Measurements from ENCODE around the gene NAV3.

NAV3 gene

DNA sequence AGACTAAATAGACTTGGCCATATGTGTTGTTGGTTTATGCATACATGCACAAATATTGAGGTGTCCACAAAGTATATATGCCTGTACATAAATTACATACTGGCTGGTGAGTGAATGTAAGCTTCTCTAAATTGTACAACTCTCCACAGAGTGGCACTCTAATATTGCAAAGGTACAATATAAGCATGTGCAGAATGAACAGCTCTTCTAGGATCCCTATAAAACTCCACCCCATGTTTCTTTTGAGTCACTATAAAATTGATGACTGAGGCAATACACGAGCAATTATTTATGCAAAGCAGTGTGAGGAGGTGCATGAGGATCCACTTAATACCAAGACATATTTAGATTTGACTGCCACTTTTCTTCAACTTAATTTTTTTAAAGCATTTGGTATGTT is 172.2 kb downstream of the NAV3 start:
- TF ChIP-seq, protein P1, sequence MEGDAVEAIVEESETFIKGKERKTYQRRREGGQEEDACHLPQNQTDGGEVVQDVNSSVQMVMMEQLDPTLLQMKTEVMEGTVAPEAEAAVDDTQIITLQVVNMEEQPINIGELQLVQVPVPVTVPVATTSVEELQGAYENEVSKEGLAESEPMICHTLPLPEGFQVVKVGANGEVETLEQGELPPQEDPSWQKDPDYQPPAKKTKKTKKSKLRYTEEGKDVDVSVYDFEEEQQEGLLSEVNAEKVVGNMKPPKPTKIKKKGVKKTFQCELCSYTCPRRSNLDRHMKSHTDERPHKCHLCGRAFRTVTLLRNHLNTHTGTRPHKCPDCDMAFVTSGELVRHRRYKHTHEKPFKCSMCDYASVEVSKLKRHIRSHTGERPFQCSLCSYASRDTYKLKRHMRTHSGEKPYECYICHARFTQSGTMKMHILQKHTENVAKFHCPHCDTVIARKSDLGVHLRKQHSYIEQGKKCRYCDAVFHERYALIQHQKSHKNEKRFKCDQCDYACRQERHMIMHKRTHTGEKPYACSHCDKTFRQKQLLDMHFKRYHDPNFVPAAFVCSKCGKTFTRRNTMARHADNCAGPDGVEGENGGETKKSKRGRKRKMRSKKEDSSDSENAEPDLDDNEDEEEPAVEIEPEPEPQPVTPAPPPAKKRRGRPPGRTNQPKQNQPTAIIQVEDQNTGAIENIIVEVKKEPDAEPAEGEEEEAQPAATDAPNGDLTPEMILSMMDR (IDR thresholded peaks at IDR 0.05; ENCODE audit: borderline replicate concordance, insufficient read depth, low read depth, low read length): no peak
- no peak overlapping the region for H3K4me3 ChIP-seq (ENCODE audit: low read depth, low read length)

DNA sequence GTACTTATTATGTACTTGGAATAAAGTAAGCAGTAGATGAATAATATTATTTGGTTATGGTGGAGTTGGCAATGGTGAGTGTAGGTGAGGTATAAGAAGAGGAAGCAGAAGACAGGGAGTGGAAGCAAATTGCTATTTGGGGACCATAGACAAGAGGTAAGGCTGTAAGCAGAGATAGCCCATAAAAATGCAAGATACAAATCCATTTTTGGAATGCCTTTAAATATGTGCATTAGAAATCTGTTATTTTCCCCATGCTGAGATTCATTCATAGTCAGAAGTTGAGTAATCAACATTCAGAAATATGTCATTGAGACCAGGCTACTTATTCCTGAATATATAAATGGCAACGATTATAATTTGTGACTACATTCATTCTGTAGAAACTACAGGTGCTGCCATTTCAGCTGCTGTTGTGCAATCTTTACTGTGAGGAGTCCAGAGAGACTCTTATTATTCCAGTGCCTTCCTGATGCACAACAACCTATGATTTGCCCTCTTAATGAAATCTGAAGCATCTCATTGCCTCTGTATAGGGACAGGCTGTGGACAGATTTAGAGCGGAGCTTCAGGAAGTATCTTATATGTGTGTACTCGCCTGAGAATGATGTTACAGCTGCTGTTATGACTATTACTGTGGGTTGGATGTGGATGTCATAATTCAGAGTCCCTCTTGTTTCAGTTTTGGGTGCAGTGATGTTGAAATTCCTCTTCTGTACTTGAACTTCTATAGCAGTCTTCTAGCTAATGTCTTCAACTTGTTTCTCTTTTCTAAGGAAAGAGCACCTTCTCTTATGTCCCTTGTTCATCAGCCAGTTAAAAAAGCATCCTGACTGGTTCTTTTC is 173.8 kb downstream of the NAV3 start:
- TF ChIP-seq, protein P1 (IDR thresholded peaks at IDR 0.05; ENCODE audit: borderline replicate concordance, insufficient read depth, low read depth, low read length): no peak
- H3K4me3 ChIP-seq (ENCODE audit: low read depth, low read length): no peak overlapping the region

DNA sequence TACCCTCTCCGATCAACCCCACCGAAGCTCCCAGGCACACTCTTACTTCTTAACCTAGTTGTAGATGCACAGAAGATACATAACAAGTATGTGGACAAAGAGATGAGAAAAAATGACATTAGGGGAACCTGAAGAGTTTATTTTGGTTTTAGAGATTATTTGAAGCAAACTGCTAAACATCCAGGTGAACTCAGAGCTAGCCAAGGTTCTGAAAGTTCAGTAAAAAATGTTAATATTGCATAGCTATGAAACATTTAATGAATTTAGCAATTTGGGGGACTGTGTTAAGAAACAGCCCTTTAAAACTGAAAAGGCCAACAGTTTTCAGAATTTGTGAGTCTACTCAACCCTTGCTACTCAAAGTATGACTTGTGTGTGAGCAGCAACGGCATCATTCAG is 174.4 kb downstream of the NAV3 start:
- TF ChIP-seq, protein P1 (IDR thresholded peaks at IDR 0.05; ENCODE audit: borderline replicate concordance, insufficient read depth, low read depth, low read length): no peak
- H3K4me3 ChIP-seq (ENCODE audit: low read depth, low read length): no peak overlapping the region

DNA sequence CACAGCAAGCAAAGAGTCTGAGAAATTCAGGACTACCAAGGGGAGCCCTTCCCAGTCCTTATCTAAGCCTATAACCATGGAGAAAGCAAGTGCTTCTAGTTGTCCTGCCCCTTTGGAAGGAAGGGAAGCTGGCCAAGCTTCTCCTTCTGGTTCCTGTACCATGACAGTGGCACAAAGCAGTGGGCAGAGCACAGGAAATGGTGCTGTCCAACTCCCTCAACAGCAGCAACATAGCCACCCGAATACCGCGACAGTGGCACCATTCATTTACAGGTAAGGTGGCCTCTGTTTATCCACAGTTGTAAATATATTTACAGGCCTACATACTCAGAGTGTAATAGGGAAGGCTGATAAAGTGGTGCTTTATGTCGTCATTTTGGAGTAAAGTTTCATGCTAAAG is 176.5 kb downstream of the NAV3 start:
- TF ChIP-seq, protein P1 (IDR thresholded peaks at IDR 0.05; ENCODE audit: borderline replicate concordance, insufficient read depth, low read depth, low read length): no peak
- H3K4me3 ChIP-seq (ENCODE audit: low read depth, low read length): no peak overlapping the region

DNA sequence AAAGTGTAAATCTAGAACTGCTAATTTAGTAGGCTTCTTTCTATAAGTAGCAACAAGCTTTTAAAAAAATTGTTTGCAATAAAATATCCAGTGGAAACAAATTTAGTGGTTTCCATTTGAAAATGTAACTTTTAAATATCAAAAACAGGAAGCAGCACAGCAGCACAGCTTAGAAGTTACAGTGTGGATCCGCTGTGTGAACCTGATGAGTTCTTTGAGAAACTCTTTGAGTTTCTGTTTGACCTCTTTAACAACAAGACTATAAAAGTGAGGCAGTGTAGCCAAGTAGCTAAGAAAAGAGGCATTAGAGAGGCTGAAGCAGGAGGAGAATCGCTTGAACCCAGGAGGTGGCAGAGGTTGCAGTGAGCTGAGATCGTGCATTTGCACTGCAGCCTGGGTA is 178.3 kb downstream of the NAV3 start:
- no peak overlapping the region for H3K4me3 ChIP-seq (ENCODE audit: low read depth, low read length)
- TF ChIP-seq, protein P1 (IDR thresholded peaks at IDR 0.05; ENCODE audit: borderline replicate concordance, insufficient read depth, low read depth, low read length): no peak

DNA sequence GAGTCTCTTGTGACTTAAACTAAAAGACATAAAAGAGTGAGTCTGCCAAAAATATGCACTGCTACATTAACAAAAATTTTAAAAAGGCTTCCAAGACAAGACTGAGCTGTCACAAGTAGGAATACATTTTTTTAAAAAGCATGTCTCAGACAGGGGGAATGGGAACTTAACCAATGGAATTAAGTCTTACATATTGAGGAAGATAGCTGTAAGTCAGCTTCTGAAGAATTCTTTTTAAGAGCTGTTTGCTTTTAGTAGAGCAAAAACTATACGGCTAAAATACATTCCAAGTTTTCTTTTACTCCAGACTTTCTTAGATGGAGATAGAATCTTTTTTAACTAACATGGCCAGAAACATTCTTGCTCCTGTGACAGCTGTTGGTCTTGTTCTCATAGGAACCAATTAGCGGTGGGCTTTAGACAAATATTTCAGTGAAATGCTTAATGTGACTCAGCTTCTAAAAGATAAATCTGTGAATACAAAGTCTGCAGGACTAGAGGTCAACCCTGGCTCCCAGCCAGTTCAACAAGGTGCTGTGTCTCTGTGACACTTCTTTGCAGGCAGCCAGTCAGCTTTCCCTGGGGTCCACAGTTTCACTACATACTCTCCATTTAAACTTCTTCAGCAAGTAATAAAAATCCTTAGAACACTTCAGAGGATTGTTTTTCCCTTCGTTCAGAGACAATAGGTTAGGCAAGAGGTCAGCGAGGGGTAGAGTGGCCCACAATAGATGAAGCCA is 187.6 kb downstream of the NAV3 start:
- no peak overlapping the region for H3K4me3 ChIP-seq (ENCODE audit: low read depth, low read length)
- TF ChIP-seq, protein P1 (IDR thresholded peaks at IDR 0.05; ENCODE audit: borderline replicate concordance, insufficient read depth, low read depth, low read length): no peak
